Germinal center (tissue), 1 donor: ENCODE results near the gene PDZK1.
"Not testable (repeated sequence)": the region's sequence is repeated elsewhere in the genome, so short reads cannot be mapped to it uniquely, and the experiment has no call there.

Experiments
- DNase-seq: peaks from one replicate; pipeline ENCODE4 v3.0.0; 2012; ENCODE audit warnings: mixed read lengths, low spot score

The PDZK1 gene

GRCh38 chr1:145656245-145656943 lies 50.8 kb downstream of the PDZK1 start:
- DNase-seq = not testable (repeated sequence)

DNA sequence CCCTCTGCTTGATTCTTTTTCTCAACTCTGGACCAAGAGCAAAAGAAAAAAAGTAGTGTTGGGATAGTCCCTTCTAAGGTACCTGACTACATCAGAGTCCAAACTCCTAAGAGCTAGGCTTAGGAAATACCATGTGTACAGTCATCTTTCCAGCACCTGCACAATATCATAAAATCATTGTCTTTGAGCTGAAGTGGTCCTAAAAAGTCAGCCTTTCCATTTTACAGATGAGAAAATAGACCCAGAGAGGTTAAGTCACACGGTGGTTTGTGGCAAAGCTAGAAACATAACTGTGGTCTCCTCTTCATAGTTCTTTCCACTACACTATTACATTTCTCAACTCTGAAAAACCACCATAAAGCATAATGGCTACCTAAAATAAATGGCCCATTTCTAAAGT lies 63.2 kb downstream of the PDZK1 start:
- DNase-seq = not testable (repeated sequence)

GRCh38 chr1:145641886-145642285 lies 65.3 kb downstream of the PDZK1 start:
- not testable (repeated sequence) for DNase-seq

GRCh38 chr1:145636237-145636636 lies 70.9 kb downstream of the PDZK1 start:
- DNase-seq = not testable (repeated sequence)

DNA sequence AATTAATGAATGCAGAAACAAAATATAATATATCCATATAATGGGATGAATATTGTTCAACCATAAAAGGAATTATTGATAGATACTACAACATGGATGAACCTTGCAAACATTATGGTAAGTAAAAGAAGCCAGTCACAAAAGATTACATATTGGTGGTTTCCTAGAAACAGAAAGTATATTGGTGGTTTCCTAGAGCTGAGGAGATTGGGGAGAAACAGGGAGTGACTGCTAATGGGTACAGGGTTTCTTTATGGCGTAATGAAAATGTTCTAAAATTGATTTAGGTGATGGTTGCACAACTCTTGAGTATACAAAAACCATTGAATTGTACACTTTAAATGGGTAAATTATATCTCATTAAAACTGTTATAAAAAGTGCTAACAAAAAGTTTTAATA lies 85.0 kb downstream of the PDZK1 start:
- not testable (repeated sequence) for DNase-seq
